Activated T-cell treated with anti-CD3 and anti-CD28 coated beads, Interleukin-2, amount 50 U/mL, for 24 hours (primary cell): ENCODE data around the gene NR2C2.

ENCODE experiments used
- DNase-seq: peaks from one replicate; pipeline ENCODE4 v3.0.0-alpha.2; 2020
- H3K27ac Mint-ChIP-seq: 2 replicates; pipeline ENCODE4 v1.8.0; 2020; ENCODE audit warnings: mild to moderate bottlenecking, mixed read lengths
- H3K27me3 Mint-ChIP-seq: 2 replicates; pipeline ENCODE4 v1.8.0; 2020; ENCODE audit warnings: mixed read lengths
- H3K36me3 Mint-ChIP-seq: 2 replicates; pipeline ENCODE4 v1.8.0; 2020; ENCODE audit warnings: low read depth, mixed read lengths
- H3K4me1 Mint-ChIP-seq: 2 replicates; pipeline ENCODE4 v1.8.0; 2020; ENCODE audit warnings: low read depth, mixed read lengths
- H3K4me3 Mint-ChIP-seq: 2 replicates; pipeline ENCODE4 v1.8.0; 2020; ENCODE audit warnings: mild to moderate bottlenecking, moderate library complexity, mixed read lengths
- H3K9me3 Mint-ChIP-seq: 2 replicates; pipeline ENCODE4 v1.8.0; 2020; ENCODE audit warnings: mixed read lengths

NR2C2 gene

GRCh38 chr3:15064835-15065549 is 117.6 kb downstream of the NR2C2 start, which contains the start of gene MRPS25:
Gene MRPS25 (minus strand): TSS chr3:15065315. CDS start chr3:15065194, 121 bp downstream.
- peak; percentile 91 for DNase-seq
- Mint-ChIP-seq H3K27me3 (no peaks in the 10 kb centered on the region), H3K4me1 (peaks cover 28% of the 10 kb centered on the region), H3K36me3 (peaks cover 32% of the 10 kb centered on the region), H3K4me3 (peak within 1 kb of the TSS; percentile 98), H3K27ac (peak within 1 kb of the TSS; percentile 99), H3K9me3 (no peaks in the 10 kb centered on the region)

- peak overlapping the region; percentile 99 for H3K27ac Mint-ChIP-seq
- no peaks in the 10 kb centered on the region for H3K27me3 Mint-ChIP-seq
- no peak for DNase-seq
- peak overlapping the region; percentile 98 for H3K4me3 Mint-ChIP-seq
- peaks cover 30% of the 10 kb centered on the region for H3K4me1 Mint-ChIP-seq
- peaks cover 36% of the 10 kb centered on the region for H3K36me3 Mint-ChIP-seq
- no peaks in the 10 kb centered on the region for H3K9me3 Mint-ChIP-seq
These were observed 118.2 kb downstream of the NR2C2 start for GRCh38 chr3:15065550-15066007.

GRCh38 chr3:15066467-15066866 is 119.1 kb downstream of the NR2C2 start:
- DNase-seq, result no peak
- Mint-ChIP-seq H3K4me3 (no peak overlapping the region), H3K27me3 (no peaks in the 10 kb centered on the region), H3K9me3 (no peaks in the 10 kb centered on the region), H3K4me1 (peaks cover 26% of the 10 kb centered on the region), H3K36me3 (peaks cover 34% of the 10 kb centered on the region), H3K27ac (no peak overlapping the region)

GRCh38 chr3:15069441-15069840 is 122.1 kb downstream of the NR2C2 start:
- DNase-seq, result no peak
- H3K9me3 Mint-ChIP-seq, result no peaks in the 10 kb centered on the region
- H3K27ac Mint-ChIP-seq, result no peak overlapping the region
- H3K27me3 Mint-ChIP-seq, result no peaks in the 10 kb centered on the region
- peaks cover 13% of the 10 kb centered on the region for H3K4me1 Mint-ChIP-seq
- H3K4me3 Mint-ChIP-seq, result no peak overlapping the region
- peaks cover 43% of the 10 kb centered on the region for H3K36me3 Mint-ChIP-seq

GRCh38 chr3:15071699-15072098 is 124.3 kb downstream of the NR2C2 start:
- Mint-ChIP-seq H3K27ac (no peak overlapping the region), H3K4me1 (peaks cover 5% of the 10 kb centered on the region)

GRCh38 chr3:15074500-15074899 is 127.1 kb downstream of the NR2C2 start:
- H3K4me3 Mint-ChIP-seq, result no peak overlapping the region
- peaks cover 5% of the 10 kb centered on the region for H3K4me1 Mint-ChIP-seq
- peaks cover 84% of the 10 kb centered on the region for H3K36me3 Mint-ChIP-seq
- DNase-seq, result no peak
- H3K9me3 Mint-ChIP-seq, result no peaks in the 10 kb centered on the region
- no peaks in the 10 kb centered on the region for H3K27me3 Mint-ChIP-seq
- no peak overlapping the region for H3K27ac Mint-ChIP-seq

More at GRCh38 chr3:15071699-15072098, 124.3 kb downstream of the NR2C2 start:
- Mint-ChIP-seq H3K4me3 (no peak overlapping the region), H3K27me3 (no peaks in the 10 kb centered on the region), H3K9me3 (no peaks in the 10 kb centered on the region), H3K36me3 (peaks cover 59% of the 10 kb centered on the region)
- no peak for DNase-seq

- Mint-ChIP-seq H3K4me1 (peaks cover 3% of the 10 kb centered on the region), H3K4me3 (no peak overlapping the region), H3K36me3 (peaks cover 94% of the 10 kb centered on the region), H3K9me3 (no peaks in the 10 kb centered on the region), H3K27me3 (no peaks in the 10 kb centered on the region), H3K27ac (no peak overlapping the region)
- no peak for DNase-seq
These were observed 131.7 kb downstream of the NR2C2 start for GRCh38 chr3:15079091-15079490.

- H3K36me3 Mint-ChIP-seq, result peaks cover 94% of the 10 kb centered on the region
- peak overlapping the region; percentile 37 for H3K27ac Mint-ChIP-seq
- no peaks in the 10 kb centered on the region for H3K9me3 Mint-ChIP-seq
- no peak for DNase-seq
- no peaks in the 10 kb centered on the region for H3K27me3 Mint-ChIP-seq
- H3K4me3 Mint-ChIP-seq, result no peak overlapping the region
- H3K4me1 Mint-ChIP-seq, result peaks cover 3% of the 10 kb centered on the region
These were observed 134.7 kb downstream of the NR2C2 start for GRCh38 chr3:15081960-15082664.

GRCh38 chr3:15083252-15083651 is 135.9 kb downstream of the NR2C2 start:
- Mint-ChIP-seq H3K36me3 (peaks cover 91% of the 10 kb centered on the region), H3K4me1 (peaks cover 3% of the 10 kb centered on the region), H3K27ac (no peak overlapping the region), H3K4me3 (no peak overlapping the region), H3K9me3 (no peaks in the 10 kb centered on the region), H3K27me3 (no peaks in the 10 kb centered on the region)
- no peak for DNase-seq

GRCh38 chr3:15086263-15086662 is 138.9 kb downstream of the NR2C2 start:
- Mint-ChIP-seq H3K36me3 (peaks cover 86% of the 10 kb centered on the region), H3K27me3 (no peaks in the 10 kb centered on the region), H3K4me3 (no peak overlapping the region), H3K4me1 (peaks cover 4% of the 10 kb centered on the region), H3K9me3 (no peaks in the 10 kb centered on the region), H3K27ac (no peak overlapping the region)
- no peak for DNase-seq

- Mint-ChIP-seq H3K9me3 (no peaks in the 10 kb centered on the region), H3K36me3 (peaks cover 84% of the 10 kb centered on the region), H3K27ac (no peak overlapping the region), H3K4me3 (no peak overlapping the region), H3K27me3 (no peaks in the 10 kb centered on the region), H3K4me1 (peaks cover 6% of the 10 kb centered on the region)
- DNase-seq, result no peak
These were observed 139.3 kb downstream of the NR2C2 start for GRCh38 chr3:15086699-15087098.

- no peak for DNase-seq
- Mint-ChIP-seq H3K4me1 (peaks cover 5% of the 10 kb centered on the region), H3K27me3 (no peaks in the 10 kb centered on the region), H3K4me3 (no peak overlapping the region), H3K9me3 (no peaks in the 10 kb centered on the region), H3K27ac (no peak overlapping the region), H3K36me3 (peaks cover 78% of the 10 kb centered on the region)
These were observed 141.8 kb downstream of the NR2C2 start for GRCh38 chr3:15089201-15089600.

- no peaks in the 10 kb centered on the region for H3K9me3 Mint-ChIP-seq
- H3K4me1 Mint-ChIP-seq, result peaks cover 7% of the 10 kb centered on the region
- H3K4me3 Mint-ChIP-seq, result no peak overlapping the region
- H3K36me3 Mint-ChIP-seq, result peaks cover 79% of the 10 kb centered on the region
- H3K27ac Mint-ChIP-seq, result no peak overlapping the region
- H3K27me3 Mint-ChIP-seq, result no peaks in the 10 kb centered on the region
- no peak for DNase-seq
These were observed 144.2 kb downstream of the NR2C2 start for GRCh38 chr3:15091575-15091974.

- H3K9me3 Mint-ChIP-seq, result no peaks in the 10 kb centered on the region
- peaks cover 13% of the 10 kb centered on the region for H3K4me1 Mint-ChIP-seq
- H3K36me3 Mint-ChIP-seq, result peaks cover 69% of the 10 kb centered on the region
- no peak overlapping the region for H3K27ac Mint-ChIP-seq
- DNase-seq, result no peak
- no peaks in the 10 kb centered on the region for H3K27me3 Mint-ChIP-seq
- no peak overlapping the region for H3K4me3 Mint-ChIP-seq
These were observed 145.3 kb downstream of the NR2C2 start for GRCh38 chr3:15092686-15093085.
